GM19043 (cell line): ENCODE data around the gene PCSK1N.

Experiments used
- ATAC-seq: cut with Tn5 transposase; IDR thresholded peaks from one replicate; pipeline ENCODE4 v1.9.1; 2021; ENCODE audit warnings: low read depth; ENCODE audit not compliant: unreplicated experiment

PCSK1N gene

GRCh38 chrX:48791063-48791820 lies 44.2 kb downstream of the PCSK1N start:
- ATAC-seq = no peak

- no peak for ATAC-seq
These were observed 44.9 kb downstream of the PCSK1N start for GRCh38 chrX:48790477-48790876.

- no peak for ATAC-seq
These were observed 45.8 kb downstream of the PCSK1N start for GRCh38 chrX:48789366-48790220.

GRCh38 chrX:48787505-48788443 lies 47.6 kb downstream of the PCSK1N start:
- no peak for ATAC-seq

GRCh38 chrX:48786825-48787504 lies 48.4 kb downstream of the PCSK1N start:
- no peak for ATAC-seq

GRCh38 chrX:48786341-48786800 lies 49.0 kb downstream of the PCSK1N start, which contains the start of gene GATA1:
Gene GATA1 (plus strand): TSS chrX:48786590. CDS start chrX:48791110, 4,520 bp downstream.
- no peak for ATAC-seq

GRCh38 chrX:48785540-48786214 lies 49.7 kb downstream of the PCSK1N start:
- no peak for ATAC-seq

GRCh38 chrX:48785186-48785539 lies 50.2 kb downstream of the PCSK1N start:
- no peak for ATAC-seq

- ATAC-seq = no peak
These were observed 50.7 kb downstream of the PCSK1N start for GRCh38 chrX:48784726-48785125.

- ATAC-seq = no peak
These were observed 52.6 kb downstream of the PCSK1N start for GRCh38 chrX:48782795-48783194.

GRCh38 chrX:48782216-48782615 lies 53.2 kb downstream of the PCSK1N start:
- no peak for ATAC-seq

- ATAC-seq = no peak
These were observed 53.7 kb downstream of the PCSK1N start for GRCh38 chrX:48781705-48782104.
